ENCODE results near the gene BMP7. TPM values are rescaled to one million over a fixed set of nuclear protein-coding genes. Genes with fewer than 3 reads are reported as not detected.
A peak's percentile ranks its signal among the peaks of the same experiment; 100 is the strongest.

BMP7 gene
- total RNA-seq, 4 donors from 2014 or later = 0.44 to 0.82 TPM; not detected in 2

DNA sequence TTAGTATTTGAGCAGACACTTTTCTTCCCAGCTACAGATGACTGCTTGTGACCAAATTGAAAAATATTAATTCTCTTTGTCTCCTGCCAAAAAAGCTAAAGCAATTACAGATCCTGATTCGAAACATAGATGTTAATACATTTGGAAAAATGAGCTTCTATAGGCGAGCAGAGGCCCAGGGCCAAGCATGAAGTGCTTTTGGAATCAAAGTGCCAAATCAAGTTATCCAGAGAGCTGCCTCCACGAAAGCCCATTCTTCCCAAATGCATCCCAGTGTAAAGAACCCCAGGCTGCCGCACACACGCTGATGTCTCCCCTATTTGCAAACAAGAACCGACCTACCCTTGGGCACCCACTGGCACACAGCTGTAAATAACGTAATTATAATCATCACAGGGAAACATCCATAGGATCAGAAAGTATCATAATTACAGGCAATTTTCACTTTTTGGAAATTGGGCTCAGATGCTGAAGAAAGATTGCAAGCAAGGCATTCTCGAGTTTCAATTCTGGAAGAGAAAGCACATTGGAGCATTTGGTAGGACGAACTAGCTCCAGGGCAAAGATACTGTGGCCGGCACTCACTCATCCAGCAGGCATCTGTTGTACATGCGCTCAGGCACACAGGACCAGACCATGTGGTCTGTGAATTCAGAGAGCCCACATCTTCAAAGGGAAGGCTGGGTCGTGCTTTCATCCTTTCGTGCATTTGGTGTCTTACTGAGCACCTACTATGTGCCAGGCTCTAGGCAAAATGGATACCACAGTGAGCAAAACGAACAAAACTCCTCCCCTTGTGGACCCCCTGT lies 45.9 kb downstream of the BMP7 start:
- TF ChIP-seq, protein P1, sequence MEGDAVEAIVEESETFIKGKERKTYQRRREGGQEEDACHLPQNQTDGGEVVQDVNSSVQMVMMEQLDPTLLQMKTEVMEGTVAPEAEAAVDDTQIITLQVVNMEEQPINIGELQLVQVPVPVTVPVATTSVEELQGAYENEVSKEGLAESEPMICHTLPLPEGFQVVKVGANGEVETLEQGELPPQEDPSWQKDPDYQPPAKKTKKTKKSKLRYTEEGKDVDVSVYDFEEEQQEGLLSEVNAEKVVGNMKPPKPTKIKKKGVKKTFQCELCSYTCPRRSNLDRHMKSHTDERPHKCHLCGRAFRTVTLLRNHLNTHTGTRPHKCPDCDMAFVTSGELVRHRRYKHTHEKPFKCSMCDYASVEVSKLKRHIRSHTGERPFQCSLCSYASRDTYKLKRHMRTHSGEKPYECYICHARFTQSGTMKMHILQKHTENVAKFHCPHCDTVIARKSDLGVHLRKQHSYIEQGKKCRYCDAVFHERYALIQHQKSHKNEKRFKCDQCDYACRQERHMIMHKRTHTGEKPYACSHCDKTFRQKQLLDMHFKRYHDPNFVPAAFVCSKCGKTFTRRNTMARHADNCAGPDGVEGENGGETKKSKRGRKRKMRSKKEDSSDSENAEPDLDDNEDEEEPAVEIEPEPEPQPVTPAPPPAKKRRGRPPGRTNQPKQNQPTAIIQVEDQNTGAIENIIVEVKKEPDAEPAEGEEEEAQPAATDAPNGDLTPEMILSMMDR (IDR thresholded peaks at IDR 0.05; ENCODE audit: low read depth) = no peak

DNA sequence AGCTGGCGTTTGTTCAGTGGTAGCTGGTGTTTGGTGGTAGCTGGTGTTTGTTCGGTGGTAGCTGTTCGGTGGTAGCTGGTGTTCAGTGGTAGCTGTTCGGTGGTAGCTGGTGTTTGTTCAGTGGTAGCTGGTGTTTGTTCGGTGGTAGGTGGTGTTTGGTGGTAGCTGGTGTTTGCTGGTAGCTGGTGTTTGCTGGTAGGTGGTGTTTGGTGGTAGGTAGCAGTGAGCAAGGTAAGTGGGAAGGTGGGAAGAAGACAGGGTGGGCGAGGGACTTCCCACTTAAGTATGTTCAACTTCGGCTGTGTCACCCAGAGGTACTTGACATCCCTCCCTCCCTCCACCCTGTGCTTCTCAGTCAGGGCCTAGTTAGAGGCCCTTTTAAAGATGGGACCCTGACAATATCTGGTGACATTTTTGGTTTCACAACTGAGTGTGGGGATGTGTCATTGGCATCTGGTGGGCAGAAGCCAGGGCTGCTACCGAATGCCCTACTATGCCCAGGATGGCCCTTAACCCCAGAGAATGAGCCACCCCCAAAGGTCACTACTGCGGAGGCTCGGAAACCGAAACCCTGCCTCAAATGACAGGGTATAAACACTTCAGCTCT lies 47.3 kb downstream of the BMP7 start:
- TF ChIP-seq, protein P1 (IDR thresholded peaks at IDR 0.05; ENCODE audit: low read depth) = peak; percentile 24

DNA sequence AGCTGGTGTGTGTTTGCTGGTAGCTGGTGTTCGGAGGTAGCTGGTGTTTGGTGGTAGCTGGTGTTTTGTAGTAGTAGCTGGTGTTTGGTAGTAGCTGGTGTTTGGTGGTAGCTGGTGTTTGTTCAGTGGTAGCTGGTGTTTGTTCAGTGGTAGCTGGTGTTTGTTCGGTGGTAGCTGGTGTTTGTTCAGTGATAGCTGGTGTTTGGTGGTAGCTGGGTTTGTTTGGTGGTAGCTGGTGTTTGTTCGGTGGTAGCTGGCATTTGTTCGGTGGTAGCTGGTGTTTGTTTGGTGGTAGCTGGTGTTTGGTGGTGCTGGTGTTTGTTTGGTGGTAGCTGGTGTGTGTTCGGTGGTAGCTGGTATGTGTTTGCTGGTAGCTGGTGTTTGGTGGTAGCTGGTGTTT lies 48.0 kb downstream of the BMP7 start:
- TF ChIP-seq, protein P1 (IDR thresholded peaks at IDR 0.05; ENCODE audit: low read depth) = no peak

DNA sequence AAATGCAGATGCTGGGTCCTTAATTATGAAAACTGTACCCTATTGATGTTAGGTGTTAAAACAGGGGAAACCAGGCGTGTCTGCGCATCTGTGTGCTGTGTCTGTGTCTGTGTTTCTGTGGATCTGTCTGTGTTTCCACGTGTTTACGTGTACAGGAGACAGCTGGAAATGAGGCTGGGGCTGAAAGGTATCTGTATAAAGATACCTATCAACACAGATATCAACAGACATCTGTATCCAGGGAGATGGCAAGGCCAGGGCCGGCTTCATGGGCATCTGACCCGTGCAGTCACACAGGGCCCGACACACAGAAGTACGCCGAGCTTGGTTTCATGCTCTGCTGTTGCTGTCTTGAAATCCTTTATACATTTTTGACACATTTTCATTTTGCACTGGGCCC lies 48.6 kb downstream of the BMP7 start:
- TF ChIP-seq, protein P1 (IDR thresholded peaks at IDR 0.05; ENCODE audit: low read depth) = no peak

DNA sequence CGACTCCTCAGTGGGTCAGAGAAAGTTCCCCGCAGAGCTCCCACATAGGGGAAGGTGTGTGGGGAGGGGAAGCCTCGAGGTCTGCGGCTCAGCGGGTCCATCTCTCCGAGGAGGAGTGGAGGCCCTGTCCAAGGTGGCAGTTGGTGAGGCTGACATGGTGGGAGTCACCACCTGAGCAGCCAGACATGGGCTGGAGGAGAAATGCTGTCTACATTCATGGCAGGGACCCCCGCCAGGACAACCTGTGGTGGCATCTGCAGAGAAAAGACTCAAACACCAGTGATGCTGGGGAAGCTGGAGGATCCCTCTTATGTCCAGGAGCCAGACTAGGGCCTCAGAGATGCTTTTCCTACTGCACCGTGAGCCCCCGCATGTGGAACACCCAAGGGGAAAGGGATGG lies 49.8 kb downstream of the BMP7 start:
- TF ChIP-seq, protein P1 (IDR thresholded peaks at IDR 0.05; ENCODE audit: low read depth) = no peak

DNA sequence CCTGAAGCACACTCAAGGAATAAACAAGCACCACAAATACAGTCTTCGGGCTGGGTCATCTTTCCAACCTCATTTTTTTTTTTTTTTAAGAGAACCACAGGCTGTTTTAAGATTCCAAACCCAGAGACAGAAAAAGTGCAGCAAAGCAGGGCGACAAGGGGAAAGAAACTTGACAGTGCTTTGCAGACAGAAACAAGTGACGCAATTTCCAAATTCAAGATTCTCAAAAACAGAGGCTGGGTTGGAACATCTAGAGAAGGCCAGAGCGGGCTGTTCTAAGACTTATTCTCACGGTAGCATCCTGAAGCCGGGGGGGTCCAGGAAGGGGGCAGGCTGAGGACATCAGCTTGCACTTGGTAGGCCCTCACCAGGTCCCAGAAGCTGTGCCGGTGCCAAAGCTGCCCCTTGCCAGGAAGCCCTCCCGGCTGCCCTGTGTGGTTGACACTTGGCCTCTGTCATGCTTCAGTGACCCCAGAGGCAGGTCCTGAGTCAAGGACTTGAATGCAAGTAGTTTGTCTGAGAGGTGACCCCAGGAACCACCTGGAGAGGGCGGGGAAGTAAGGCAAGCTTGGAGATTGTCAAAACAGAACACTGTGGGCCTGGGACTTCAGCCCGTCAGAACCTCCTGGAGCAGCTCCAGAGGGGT lies 50.5 kb downstream of the BMP7 start:
- TF ChIP-seq, protein P1 (IDR thresholded peaks at IDR 0.05; ENCODE audit: low read depth) = no peak

DNA sequence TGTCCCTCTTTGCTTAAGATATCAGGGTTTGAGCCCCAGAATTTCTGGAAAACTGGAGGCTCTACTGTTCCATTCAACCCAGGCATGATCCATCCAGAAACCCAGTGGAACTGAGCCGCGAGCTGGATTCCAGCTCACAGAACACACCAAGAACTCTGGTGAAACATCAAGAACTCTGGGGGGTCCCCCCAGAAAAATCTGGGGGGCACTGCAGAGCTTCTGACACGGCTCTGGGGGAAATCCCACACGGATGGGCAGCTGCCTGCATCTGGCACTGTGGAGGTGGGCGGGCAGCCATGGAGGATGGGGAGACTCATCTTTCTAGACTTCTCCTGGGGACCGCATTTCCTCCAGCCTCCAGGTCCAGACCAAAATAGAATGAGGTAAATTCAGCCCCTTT lies 51.0 kb downstream of the BMP7 start:
- TF ChIP-seq, protein P1 (IDR thresholded peaks at IDR 0.05; ENCODE audit: low read depth) = no peak
